ENCODE measurements around the gene ERICH6B. TPM values are rescaled to one million over a fixed set of nuclear protein-coding genes. Genes with fewer than 3 reads are reported as not detected.

Gene ERICH6B
- polyA plus RNA-seq, 1 experiment, result not detected

GRCh38 chr13:45596800-45597475 is 18.6 kb downstream of the ERICH6B start:
- CTCF ChIA-PET, result no interaction called here
- no peaks in the 10 kb centered on the region for H3K36me3 ChIP-seq (ENCODE audit: control insufficient read depth, insufficient read depth, low read length)
- no peaks in the 10 kb centered on the region for H3K27me3 ChIP-seq (ENCODE audit: control insufficient read depth, insufficient read depth, low read length)
- POLR2A ChIA-PET, result no interaction called here
- no peak overlapping the region for H3K4me3 ChIP-seq (ENCODE audit: low read depth, low read length)
- TF ChIP-seq, protein P1, sequence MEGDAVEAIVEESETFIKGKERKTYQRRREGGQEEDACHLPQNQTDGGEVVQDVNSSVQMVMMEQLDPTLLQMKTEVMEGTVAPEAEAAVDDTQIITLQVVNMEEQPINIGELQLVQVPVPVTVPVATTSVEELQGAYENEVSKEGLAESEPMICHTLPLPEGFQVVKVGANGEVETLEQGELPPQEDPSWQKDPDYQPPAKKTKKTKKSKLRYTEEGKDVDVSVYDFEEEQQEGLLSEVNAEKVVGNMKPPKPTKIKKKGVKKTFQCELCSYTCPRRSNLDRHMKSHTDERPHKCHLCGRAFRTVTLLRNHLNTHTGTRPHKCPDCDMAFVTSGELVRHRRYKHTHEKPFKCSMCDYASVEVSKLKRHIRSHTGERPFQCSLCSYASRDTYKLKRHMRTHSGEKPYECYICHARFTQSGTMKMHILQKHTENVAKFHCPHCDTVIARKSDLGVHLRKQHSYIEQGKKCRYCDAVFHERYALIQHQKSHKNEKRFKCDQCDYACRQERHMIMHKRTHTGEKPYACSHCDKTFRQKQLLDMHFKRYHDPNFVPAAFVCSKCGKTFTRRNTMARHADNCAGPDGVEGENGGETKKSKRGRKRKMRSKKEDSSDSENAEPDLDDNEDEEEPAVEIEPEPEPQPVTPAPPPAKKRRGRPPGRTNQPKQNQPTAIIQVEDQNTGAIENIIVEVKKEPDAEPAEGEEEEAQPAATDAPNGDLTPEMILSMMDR (IDR thresholded peaks at IDR 0.05; ENCODE audit: insufficient read depth, low read depth, low read length), result no peak
- no peak for DNase-seq (ENCODE audit: low read depth)

DNA sequence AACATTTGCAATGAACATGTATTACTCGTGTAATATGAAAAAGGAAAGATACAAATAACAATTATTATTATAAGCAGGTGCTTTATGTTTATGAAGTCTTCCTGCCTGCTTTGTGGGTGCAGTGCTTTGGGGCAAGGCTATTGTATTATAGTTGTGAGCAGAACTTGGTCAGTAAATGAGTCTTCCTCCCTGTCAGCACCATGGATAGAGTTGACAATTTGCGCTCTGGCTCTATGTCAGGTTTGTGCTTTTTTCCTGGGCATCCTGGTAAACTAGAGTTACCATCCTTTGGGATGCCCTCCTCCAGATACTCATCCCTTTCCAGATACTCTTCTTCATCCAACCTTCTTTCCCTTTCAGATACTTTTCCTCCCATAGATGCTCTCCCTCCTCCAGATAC is 19.6 kb downstream of the ERICH6B start:
- TF ChIP-seq, protein P1 (IDR thresholded peaks at IDR 0.05; ENCODE audit: insufficient read depth, low read depth, low read length), result no peak

DNA sequence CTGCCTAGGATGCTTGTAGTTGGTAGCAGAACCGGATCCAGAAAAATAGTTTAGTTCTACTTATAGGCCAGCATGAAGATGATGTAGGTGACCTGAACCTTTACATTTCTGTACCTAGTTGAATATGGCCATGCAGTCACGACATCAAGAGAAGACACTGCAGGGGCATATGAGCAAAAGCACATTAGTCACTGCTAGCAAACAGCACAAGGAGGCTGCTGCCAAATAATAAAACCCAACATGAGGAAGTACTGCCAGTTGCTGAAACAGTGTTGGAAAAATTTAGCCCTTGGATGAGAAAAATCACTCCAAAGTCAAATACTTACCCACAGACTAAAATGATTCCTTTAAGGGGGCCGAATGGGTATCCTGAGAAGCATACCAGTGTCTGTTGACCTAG is 20.8 kb downstream of the ERICH6B start:
- ChIA-PET POLR2A (no interaction called here), CTCF (interaction anchor here (1.0 kb wide), 1 partner anchor 13 kb away, joined by 3 read pairs; no protein-coding TSS in a partner anchor)
- Histone ChIP-seq H3K36me3 (ENCODE audit: control insufficient read depth, insufficient read depth, low read length) (no peaks in the 10 kb centered on the region), H3K4me3 (ENCODE audit: low read depth, low read length) (no peak overlapping the region), H3K27me3 (ENCODE audit: control insufficient read depth, insufficient read depth, low read length) (no peaks in the 10 kb centered on the region)
- TF ChIP-seq, protein P1 (IDR thresholded peaks at IDR 0.05; ENCODE audit: insufficient read depth, low read depth, low read length), result no peak
- no peak for DNase-seq (ENCODE audit: low read depth)

More for the DNA sequence above, 19.6 kb downstream of the ERICH6B start:
- no peaks in the 10 kb centered on the region for H3K27me3 ChIP-seq (ENCODE audit: control insufficient read depth, insufficient read depth, low read length)
- H3K4me3 ChIP-seq (ENCODE audit: low read depth, low read length), result no peak overlapping the region
- ChIA-PET POLR2A (no interaction called here), CTCF (no interaction called here)
- no peak for DNase-seq (ENCODE audit: low read depth)
- no peaks in the 10 kb centered on the region for H3K36me3 ChIP-seq (ENCODE audit: control insufficient read depth, insufficient read depth, low read length)

DNA sequence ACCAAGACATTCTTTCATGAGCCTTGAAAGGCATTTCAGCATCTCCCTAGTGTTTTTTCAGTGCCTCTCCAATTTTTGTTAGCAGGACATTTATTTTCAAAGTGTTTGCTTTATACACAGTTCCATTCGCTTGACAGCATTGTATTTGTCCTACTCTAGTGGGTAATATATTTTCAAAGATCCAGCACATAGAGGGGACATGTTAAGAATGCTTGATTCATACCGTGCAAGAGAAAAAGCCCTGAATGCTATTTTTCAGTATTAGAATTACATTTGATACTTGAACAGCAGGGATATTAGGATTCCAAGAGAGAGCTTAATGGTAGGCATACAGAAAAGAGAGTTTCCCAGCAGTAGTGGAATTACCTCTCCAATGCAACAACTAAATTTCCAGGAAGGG is 21.3 kb downstream of the ERICH6B start:
- ChIA-PET CTCF (no interaction called here), POLR2A (no interaction called here)
- Histone ChIP-seq H3K27me3 (ENCODE audit: control insufficient read depth, insufficient read depth, low read length) (no peaks in the 10 kb centered on the region), H3K4me3 (ENCODE audit: low read depth, low read length) (no peak overlapping the region), H3K36me3 (ENCODE audit: control insufficient read depth, insufficient read depth, low read length) (no peaks in the 10 kb centered on the region)
- TF ChIP-seq, protein P1 (IDR thresholded peaks at IDR 0.05; ENCODE audit: insufficient read depth, low read depth, low read length), result no peak
- no peak for DNase-seq (ENCODE audit: low read depth)

DNA sequence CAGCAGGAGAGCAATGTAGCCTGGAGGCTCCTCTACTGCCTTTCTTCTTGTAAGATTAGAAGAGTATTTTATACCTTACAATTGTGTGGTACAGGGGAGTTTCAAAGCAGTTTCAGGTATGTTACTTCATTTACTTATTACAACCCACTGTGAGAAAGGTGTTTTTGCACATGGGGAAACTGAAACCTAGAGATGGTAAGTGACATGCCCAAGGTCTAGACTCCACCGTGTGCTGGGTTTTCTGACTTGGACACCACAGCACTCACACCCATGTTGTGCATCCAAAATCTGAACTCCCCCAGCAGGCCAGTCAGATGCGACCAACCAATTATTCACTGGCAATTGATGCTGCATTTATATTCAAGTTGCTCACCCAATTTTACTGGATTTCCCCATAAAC is 22.8 kb downstream of the ERICH6B start:
- ChIA-PET POLR2A (no interaction called here), CTCF (no interaction called here)
- TF ChIP-seq, protein P1 (IDR thresholded peaks at IDR 0.05; ENCODE audit: insufficient read depth, low read depth, low read length), result no peak

More for the DNA sequence above, 22.8 kb downstream of the ERICH6B start:
- no peak overlapping the region for H3K4me3 ChIP-seq (ENCODE audit: low read depth, low read length)
- H3K27me3 ChIP-seq (ENCODE audit: control insufficient read depth, insufficient read depth, low read length), result no peaks in the 10 kb centered on the region
- no peak for DNase-seq (ENCODE audit: low read depth)
- no peaks in the 10 kb centered on the region for H3K36me3 ChIP-seq (ENCODE audit: control insufficient read depth, insufficient read depth, low read length)
